Measurements from ENCODE around the gene HAVCR1.
"Not testable (repeated sequence)": the region's sequence is repeated elsewhere in the genome, so short reads cannot be mapped to it uniquely, and the experiment has no call there.

HAVCR1 gene

GRCh38 chr5:157051604-157052245 is 7.2 kb downstream of the HAVCR1 start:
- FAIRE-seq (no peak), DNase-seq (ENCODE audit: extremely low spot score, insufficient read length, low read depth) (no peak)

GRCh38 chr5:157050050-157050449 is 8.9 kb downstream of the HAVCR1 start:
- DNase-seq (ENCODE audit: extremely low spot score, insufficient read length, low read depth) (no peak), FAIRE-seq (no peak)

DNA sequence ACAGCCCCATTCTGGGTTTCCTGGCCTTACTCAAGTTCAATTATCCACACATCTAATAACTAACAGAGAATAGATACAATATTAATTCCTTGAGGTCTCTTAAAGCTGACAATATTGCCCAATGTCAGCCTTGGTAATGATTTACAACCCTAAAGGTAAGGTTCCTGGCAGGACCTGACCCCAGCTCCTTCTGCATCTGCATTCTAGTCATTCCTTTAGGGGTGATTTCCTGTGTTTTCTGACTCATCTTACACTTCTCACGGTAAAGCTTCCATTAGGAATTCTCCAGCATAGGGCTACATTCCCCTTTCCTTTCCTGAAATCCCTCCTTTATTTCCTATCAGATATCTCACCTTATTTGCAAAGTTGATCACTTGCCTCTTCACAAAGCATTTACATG is 9.3 kb downstream of the HAVCR1 start:
- FAIRE-seq (no peak), DNase-seq (ENCODE audit: extremely low spot score, insufficient read length, low read depth) (no peak)

- DNase-seq (ENCODE audit: extremely low spot score, insufficient read length, low read depth) (no peak), FAIRE-seq (no peak)
These were observed 11.0 kb downstream of the HAVCR1 start for GRCh38 chr5:157047898-157048297.

- not testable (repeated sequence) for DNase-seq (ENCODE audit: extremely low spot score, insufficient read length, low read depth); FAIRE-seq
These were observed 11.9 kb downstream of the HAVCR1 start for GRCh38 chr5:157047016-157047415.

DNA sequence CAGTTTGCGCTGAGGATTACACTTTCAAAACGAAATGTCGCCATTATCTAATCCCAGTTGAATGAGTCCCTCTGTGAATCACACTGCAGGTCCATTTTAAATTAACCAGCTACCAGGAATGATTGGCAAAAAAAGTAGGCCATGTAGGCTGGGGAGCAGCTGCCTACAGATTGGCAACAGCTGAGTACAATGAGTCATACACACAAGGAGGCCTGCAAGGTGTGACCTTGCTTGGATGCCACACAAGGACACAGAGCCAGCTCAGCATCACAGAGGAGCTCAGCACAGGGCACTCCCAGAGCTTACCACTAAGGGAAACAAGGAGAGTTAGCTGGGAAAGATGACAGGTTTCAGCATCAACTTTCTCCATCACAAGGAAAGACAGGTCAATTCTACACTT is 12.9 kb downstream of the HAVCR1 start:
- FAIRE-seq (no peak), DNase-seq (ENCODE audit: extremely low spot score, insufficient read length, low read depth) (no peak)

GRCh38 chr5:157045601-157046000 is 13.3 kb downstream of the HAVCR1 start:
- no peak for DNase-seq (ENCODE audit: extremely low spot score, insufficient read length, low read depth)
- FAIRE-seq = no peak

DNA sequence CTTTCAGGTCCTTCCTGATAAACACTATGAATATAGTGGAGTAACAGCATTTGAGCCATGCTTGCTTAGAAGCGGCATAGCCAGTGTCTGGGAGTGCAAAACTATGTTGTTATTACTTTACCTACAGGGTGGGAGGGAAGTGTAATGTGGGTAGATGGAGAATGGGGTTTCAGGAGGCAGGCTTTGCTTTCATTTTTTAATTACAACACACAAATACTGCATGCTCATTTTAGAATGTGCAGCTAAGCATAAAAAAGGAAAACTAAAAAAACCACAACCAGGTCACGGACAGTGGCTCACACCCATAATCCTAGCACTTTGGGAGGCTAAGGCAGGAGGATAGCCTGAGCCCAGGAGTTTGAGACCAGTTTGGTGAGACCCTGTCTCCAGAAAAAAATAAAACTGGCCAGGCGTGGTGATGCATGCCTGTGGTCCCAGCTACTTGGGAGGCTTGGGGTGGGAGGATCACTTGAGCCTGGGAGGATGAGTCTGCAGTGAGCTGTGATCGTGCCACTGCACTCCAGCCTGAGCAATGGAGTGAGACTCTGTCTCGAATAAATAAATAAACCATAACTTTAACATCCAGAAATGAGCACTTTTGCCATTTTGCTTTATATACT is 20.2 kb downstream of the HAVCR1 start:
- FAIRE-seq (peak; percentile 15), DNase-seq (ENCODE audit: extremely low spot score, insufficient read length, low read depth) (no peak)

- not testable (repeated sequence) for DNase-seq (ENCODE audit: extremely low spot score, insufficient read length, low read depth)
- FAIRE-seq = peak; percentile 68
These were observed 24.5 kb downstream of the HAVCR1 start for GRCh38 chr5:157034106-157035072.

GRCh38 chr5:157033071-157033583 is 25.8 kb downstream of the HAVCR1 start:
- no peak for FAIRE-seq
- no peak for DNase-seq (ENCODE audit: extremely low spot score, insufficient read length, low read depth)

DNA sequence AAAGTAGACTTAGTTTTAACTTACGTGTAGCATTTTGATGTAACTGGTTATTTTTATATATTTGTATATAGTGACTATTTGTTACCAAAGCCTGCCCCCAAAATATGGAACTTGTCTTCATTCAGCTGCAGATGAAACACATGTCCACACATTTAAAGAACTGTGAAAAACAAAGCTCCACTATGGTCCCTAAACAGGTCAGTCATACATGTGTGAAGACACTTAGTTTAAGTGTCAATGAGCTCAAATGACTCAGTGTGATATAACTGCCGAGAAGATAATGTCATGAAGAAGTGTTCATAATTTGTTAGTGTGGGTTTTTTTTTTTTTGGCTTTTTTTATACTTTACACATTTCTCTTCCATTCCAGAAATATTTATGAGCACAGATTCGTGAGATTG is 28.2 kb downstream of the HAVCR1 start:
- FAIRE-seq = peak; percentile 24
- no peak for DNase-seq (ENCODE audit: extremely low spot score, insufficient read length, low read depth)

DNA sequence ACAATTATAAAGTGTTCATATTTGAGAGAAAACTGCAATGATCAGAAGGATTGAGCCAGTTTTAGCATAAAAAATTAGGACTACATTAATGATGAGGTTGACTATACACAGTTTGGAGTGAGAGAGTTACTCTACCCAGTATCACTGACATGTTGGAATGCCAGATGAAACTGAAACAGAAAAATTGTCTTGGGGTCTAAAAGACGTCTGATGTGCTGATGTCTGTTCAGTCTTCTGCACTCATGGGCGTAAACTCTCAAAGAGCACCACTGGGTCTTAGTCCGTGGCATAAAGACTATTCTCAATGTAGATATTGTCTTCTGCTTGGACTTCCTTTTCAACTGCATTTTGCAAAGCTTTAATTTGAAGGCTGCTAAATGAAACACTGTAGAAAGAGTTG is 29.5 kb downstream of the HAVCR1 start:
- DNase-seq (ENCODE audit: extremely low spot score, insufficient read length, low read depth) (no peak), FAIRE-seq (peak; percentile 69)

DNA sequence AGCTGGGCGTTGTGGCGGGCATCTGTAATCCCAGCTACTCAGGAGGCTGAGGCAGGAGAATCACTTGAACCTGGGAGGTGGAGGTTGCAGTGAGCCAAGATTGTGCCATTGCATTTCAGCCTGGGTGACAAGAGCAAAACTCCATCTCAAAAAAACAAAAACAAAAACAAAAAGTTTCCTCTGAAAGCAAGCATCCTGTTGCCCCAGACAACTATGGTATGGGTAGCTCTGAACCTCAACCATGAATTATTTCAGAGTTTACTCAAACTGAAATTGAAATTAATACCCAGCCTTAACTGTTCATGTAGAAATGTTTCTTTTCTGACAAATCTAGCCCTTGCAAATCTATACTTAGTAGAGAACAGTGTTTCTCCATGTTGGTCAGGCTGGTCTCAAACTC is 31.3 kb downstream of the HAVCR1 start:
- DNase-seq (ENCODE audit: extremely low spot score, insufficient read length, low read depth) = not testable (repeated sequence)
- peak; percentile 88 for FAIRE-seq

DNA sequence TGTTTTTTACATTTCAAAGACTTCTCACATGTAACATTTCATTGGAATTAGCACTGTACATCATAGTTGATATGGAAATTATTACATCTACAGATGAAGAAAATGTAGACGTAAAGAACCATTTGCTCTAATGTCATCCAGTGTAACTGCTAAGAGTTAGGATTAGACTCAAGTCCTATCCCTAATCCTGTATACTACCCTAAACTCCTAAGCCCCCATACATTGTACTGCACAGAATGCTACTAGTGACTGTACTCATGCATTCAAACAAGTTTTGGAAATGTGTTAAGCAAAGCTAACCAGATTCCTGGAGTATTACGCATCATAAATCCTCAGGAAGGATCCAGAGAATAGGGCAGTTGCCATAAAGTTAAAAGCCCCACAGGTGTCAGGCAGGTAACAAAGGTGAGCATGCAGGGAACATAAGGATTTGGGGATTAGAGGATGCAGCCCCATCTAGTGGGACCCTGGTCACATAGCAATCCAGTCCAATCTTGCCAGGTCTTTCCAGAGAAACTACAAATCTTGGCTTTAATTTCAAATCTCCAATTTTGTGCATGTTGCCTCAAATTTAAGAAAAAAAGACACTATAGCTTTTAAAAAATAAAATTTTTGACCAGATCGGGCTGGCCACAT is 32.0 kb downstream of the HAVCR1 start:
- FAIRE-seq = peak; percentile 12
- no peak for DNase-seq (ENCODE audit: extremely low spot score, insufficient read length, low read depth)

DNA sequence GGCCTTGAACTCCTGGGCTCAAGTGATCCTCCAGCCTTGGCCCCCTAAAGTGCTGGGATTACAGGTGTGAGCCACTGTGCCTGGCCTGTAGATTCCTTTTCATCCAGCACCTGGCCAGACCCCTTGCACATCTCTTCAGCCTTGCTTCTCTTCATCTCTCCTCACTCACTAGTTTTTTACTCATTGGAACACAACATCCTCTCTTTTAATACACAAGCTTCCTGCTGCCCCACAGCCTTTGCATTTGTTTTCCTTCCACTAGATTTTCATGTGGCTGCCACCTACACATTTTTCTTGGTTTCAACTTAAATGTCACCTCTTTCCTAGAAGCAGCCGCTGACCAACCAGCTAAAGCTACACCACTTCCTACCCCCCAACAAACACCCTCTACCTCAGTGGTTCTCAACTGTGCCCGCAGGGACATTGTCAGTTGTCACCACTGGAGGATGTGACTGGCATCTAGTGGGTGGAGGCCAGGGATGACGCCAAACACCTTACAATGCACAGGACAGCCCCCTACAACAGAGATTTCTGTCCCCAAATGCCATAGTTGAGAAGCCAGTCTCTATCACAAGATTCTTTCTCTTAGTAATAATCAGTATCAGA is 33.7 kb downstream of the HAVCR1 start:
- DNase-seq (ENCODE audit: extremely low spot score, insufficient read length, low read depth) (no peak), FAIRE-seq (peak; percentile 77)

- no peak for FAIRE-seq
- DNase-seq (ENCODE audit: extremely low spot score, insufficient read length, low read depth) = no peak
These were observed 34.5 kb downstream of the HAVCR1 start for GRCh38 chr5:157024208-157024959.

DNA sequence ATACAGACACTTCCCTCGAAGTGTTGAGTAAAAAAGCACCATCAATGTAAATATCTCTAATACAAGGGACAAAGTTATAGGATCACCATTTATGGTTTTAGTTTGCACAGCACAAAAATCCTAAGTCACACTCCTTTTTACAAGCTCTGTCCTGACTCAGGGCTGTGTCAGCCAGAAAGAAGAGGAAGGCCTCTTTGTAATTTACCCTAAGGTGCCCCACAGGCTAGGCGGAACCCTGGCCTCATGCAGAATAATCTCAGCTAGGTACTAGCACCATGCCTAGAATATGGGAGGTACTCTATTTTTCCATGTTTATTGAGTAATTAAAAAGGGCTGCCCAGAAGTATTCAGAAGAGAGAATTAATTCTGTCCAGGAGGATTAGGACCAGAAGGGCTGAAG is 36.9 kb downstream of the HAVCR1 start:
- FAIRE-seq = no peak
- DNase-seq (ENCODE audit: extremely low spot score, insufficient read length, low read depth) = no peak

GRCh38 chr5:157020511-157021222 is 38.2 kb downstream of the HAVCR1 start:
- DNase-seq (ENCODE audit: extremely low spot score, insufficient read length, low read depth) = no peak
- peak; percentile 24 for FAIRE-seq

Data from GM18507 (cell line).